Stimulated activated naive CD8-positive, alpha-beta T cell treated with anti-CD3 and anti-CD28 coated beads, Interleukin-15, Interleukin-2, amounts not matched to agents 100 U/mL and 50 U/mL, for 24 hours (primary cell): ENCODE results near the gene TMEM161B.
A peak's percentile ranks its signal among the peaks of the same experiment; 100 is the strongest.
"Not testable (repeated sequence)": the region's sequence is repeated elsewhere in the genome, so short reads cannot be mapped to it uniquely, and the experiment has no call there.

Source experiments
- ATAC-seq: fragments of 150-1000 bp; cut with Tn5 transposase; one replicate; pipeline ENCODE4 v1.10.0; 2021
- DNase-seq: peaks from one replicate; pipeline ENCODE4 v3.0.0; 2021

Gene TMEM161B

DNA sequence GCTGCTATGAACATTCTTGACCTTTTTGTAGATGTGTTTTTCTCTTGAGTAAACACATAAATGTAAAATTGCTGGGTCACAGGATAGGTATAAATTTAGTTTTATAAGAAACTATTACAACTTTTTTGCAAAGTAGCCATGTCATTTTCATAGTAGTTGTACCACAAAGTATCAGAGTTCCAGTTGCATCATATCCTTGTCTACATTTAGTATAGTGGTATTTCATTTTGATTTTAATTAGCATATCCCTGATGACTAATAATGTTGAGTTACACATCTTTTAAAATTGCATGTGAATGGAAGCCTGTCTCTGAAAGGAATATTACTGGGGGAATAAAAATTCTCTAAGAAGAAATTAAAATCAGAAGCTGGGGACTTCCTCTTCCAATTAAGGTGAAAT lies 85.4 kb downstream of the TMEM161B start:
- peak; percentile 63 for ATAC-seq
- DNase-seq, result no peak

DNA sequence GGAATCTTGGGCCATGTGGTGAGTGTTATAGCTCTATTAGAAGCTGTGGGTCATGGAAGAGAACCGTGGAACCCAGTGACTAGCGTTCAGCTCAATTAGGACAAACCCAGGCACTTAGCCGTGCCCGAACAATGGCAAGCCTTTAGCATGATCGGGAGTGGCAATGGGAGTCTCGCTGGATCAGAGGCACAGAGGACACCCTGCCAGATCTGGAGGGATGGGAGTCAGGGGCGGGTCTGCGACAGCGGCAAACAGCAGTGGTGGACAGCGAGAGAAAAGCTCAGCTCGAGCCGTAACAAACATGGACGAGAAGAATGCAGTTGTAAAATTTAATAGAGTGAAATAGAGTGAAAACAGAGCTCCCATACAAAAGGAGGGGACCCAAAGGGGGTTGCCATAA lies 91.2 kb downstream of the TMEM161B start:
- DNase-seq, ATAC-seq: not testable (repeated sequence)

DNA sequence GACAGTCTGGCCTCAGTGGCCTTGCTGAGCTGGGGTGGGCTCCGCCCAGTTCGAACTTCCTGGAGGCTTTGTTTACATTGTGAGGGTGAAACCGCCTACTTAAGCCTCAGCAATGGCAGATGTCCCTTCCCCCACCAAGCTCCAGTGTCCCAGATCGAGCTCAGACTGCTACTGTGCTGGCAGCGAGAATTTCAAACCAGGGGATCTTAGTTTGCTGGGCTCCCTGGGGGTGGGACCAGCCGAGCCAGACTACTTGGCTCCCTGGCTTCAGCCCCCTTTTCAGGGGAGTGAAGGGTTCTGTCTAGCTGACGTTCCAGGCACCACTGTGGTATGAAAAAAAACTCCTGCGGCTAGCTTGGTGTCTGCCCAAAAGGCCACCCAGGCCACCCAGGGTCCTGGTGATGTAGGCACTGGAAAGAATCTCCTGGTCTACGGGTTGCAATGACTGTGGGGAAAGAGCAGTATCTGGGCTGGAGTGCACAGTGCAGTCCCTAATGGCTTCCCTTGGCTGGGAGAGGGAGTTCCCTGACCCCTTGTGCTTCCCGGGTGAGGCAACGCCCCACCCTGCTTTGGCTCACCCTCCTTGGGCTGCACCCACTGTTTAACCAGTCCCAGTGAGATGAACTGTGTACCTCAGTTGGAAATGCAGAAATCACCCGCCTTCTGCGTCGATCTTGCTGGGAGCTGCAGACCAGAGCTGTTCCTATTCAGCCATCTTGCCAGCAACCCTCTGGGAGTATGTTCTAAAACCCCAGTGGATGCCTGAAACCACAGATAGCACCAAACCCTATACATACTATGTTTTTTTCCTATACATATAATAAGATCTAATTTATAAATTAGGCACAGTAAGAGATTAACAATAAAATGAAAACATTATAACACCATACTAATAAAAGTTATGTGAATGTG lies 95.5 kb downstream of the TMEM161B start:
- DNase-seq (no peak), ATAC-seq (no peak)

DNA sequence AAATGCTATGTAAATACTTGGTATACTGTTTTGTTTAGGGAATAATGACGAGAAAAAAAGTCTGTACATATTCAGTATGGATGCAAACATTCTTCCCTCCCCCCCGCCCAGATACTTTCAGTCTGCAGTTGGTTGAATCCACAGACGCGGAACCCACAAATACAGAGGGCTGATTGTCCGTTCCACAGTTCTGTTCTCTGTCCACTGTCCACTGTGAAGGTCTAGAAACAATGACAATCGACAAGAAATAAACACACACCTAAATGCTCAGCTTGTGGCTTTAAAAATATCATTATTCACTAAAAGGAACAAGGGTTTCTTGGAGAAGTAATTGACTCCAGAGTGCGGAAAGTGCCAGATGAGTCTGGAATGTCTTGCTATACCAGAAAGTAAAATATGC lies 109.1 kb downstream of the TMEM161B start:
- ATAC-seq (no peak), DNase-seq (no peak)

DNA sequence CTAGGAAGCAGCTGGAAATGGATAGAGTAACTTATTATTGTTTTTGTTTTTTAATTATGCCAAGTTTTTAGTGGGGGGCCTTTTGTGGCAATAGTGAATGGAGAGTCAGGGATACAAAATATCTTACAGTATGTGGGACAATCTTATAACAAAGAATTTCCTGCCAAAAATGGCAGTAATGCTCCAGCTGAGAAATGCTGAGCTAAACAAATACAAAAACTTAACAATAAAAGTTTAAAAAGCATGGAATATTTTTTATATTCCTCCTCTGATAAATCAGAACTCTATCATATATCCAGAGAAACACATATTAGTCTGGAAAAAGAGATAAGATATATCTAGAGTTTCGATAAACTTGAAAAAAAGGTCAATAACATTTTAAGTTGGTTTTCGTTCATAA lies 110.6 kb downstream of the TMEM161B start:
- ATAC-seq, result no peak
- DNase-seq, result no peak

DNA sequence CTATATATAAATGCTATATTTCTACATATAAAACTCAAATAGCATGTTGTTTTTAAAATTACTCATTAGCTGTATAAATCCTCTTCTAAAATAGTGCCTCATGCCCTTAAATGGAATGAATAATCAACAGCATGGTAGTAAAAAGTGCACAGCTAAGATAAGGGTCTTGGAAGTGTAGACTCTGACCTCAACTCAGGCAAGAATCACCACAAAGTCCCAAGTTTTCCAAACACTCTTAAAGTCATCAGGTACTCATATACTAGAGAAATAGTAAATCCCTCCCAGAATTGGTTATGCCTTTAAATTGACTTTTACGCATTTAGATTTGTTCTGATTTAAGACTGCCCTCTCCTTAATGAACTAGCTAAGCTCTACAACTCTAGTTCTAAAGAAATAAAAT lies 113.8 kb downstream of the TMEM161B start:
- ATAC-seq, result no peak
- no peak for DNase-seq

DNA sequence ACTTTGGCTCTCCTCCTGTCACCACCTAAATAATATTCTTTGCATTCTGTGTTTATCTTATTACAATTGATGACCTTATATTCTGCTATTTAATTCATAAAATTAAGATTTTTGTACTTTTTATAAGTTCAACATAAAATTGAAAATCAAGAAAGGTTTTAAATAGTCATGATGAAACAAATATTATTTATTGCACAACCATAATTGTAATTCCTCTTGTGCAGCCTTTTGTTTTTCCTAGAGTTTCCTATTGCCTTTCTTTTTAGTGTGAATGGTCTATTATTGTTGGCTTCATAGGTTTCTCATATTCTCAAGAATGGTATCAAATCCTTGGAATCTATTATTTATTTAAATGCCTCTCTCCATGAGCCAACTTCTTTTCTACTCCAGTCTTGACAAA lies 117.9 kb downstream of the TMEM161B start:
- no peak for ATAC-seq
- DNase-seq, result no peak

DNA sequence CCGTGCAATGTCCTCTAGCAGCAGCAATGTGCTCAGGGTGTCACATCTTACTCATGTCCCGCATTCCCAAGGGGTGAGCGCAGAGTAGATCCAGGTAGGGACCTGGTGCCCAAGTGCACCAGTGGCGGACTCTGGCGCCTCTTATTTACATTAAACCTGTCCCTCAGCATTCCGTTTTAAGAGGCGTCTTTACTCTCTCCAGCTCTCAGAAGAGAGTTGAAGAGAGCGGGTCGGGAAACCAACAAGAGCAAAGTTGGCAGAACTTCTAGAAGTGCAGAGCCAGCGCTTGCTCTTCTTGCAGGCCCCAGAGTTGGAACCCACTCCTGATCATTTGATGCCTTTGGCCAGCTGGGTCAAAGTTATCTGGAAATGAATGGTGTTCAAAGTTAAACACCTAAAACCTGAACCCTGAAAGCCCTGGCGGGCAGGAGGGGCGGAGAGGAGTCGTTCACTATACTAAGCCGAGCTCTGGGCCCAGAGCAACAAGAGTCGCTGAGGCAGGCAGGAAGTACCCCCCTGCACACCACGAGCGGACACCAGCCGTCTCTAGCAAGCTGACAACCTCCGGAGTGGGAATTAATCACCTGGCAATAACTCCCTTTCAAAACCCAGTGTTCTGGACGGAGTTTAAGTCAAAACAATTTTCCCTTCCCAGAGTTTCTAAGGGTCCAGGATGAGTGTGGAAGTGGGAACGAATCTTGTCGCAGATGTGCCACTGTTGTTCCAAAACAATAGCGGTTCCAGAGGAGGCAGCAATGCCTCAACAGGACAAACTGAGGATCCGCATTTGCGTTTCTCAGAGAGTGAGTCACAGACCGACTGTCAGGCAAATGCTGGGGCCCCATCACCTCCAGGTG lies 122.8 kb downstream of the TMEM161B start:
- DNase-seq, result no peak
- no peak for ATAC-seq

DNA sequence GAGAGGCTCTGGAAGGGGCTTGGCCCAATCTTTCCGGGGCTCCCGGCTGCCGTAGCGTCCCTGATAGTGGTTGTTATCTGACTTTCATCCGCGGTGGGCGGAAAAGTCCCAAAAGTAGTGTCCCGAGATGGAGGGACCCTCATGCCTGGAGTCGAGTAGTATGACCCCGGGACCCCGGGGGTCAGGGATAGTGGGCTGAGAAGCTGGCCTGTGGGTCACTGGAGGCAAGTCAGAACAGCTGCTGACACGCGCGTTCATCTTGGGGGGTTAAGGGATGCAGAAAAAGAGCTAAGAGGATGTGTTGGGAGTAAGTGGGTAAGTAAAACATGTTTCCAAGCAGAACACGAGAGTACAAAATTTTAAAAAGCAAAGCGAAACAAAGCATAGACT lies 123.4 kb downstream of the TMEM161B start:
- no peak for ATAC-seq
- DNase-seq, result no peak
